GM12864 (cell line): ENCODE measurements around the gene SLC44A1.

Source experiments
- DNase-seq: peaks from one replicate; pipeline ENCODE4 v3.0.0-alpha.2; 2011; ENCODE audit warnings: low read depth
- H3K4me3 ChIP-seq: 2 replicates; pipeline ENCODE4 v1.5.1; 2011; ENCODE audit warnings: mild to moderate bottlenecking, low read depth, low read length, control low read depth
- TF ChIP-seq, protein P1 (sequence below): IDR thresholded peaks from 2 replicates; pipeline ENCODE4 v1.5.1; 2011; ENCODE audit warnings: low read depth, mild to moderate bottlenecking, moderate library complexity, low read length, control low read depth, inconsistent platforms; ENCODE audit errors: missing control alignments

Gene SLC44A1

DNA sequence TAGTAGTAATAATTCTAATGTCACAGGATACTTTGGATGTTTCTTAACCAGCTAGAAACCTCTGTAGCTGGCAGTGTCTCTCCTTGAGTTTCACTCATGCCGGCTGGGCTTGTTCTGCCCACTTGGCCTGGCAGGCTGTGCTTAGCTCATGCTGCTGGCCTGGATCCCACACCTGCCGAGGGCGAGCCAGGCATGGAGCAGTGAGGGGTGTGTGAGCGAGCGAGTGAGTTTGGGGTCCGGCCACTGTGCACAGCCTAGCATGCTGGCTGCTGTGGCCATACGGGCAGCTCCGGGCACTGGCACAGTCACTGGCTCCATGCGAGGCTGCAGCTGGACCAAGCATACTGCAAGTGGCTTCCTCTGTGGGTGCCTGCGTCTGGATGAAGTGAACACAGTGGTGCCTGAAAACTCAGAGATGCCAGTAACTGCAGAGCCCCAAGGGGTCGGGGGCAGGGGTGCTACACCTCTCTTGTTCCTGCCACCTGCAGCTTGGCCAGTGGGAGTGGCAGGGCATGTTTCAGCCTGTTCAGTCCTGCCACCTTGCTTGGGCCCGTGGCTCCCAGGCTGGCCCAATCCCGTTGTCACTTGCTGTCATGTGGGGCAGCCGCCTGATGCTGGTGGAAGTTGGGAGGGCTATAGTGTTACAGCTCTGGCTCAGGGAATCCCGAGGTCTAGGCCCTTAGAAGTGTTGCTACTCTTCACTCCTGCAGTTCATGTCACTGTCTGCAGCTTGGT lies 213.3 kb downstream of the SLC44A1 start:
- H3K4me3 ChIP-seq = no peak overlapping the region
- DNase-seq = no peak
- TF ChIP-seq, protein P1, sequence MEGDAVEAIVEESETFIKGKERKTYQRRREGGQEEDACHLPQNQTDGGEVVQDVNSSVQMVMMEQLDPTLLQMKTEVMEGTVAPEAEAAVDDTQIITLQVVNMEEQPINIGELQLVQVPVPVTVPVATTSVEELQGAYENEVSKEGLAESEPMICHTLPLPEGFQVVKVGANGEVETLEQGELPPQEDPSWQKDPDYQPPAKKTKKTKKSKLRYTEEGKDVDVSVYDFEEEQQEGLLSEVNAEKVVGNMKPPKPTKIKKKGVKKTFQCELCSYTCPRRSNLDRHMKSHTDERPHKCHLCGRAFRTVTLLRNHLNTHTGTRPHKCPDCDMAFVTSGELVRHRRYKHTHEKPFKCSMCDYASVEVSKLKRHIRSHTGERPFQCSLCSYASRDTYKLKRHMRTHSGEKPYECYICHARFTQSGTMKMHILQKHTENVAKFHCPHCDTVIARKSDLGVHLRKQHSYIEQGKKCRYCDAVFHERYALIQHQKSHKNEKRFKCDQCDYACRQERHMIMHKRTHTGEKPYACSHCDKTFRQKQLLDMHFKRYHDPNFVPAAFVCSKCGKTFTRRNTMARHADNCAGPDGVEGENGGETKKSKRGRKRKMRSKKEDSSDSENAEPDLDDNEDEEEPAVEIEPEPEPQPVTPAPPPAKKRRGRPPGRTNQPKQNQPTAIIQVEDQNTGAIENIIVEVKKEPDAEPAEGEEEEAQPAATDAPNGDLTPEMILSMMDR = no peak

DNA sequence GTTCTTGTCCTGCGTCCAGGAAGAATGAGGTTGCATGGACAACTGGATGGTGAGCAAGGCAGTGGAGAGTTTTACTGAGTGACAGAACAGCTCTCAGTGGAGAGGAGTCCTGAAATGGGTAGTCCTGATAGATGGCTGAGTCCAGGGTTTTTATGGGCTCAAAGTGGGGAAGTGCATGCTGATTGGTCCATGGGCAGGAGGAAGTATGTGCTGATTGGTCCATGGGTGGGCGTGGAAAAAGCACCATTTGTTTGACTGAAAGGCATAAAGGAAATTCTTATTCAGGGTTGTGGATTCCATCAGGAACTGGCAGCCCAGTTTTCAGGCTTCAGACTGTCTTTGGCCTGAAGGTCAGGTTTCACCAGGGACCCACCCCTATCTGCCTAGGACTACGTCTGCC lies 214.0 kb downstream of the SLC44A1 start:
- TF ChIP-seq, protein P1 = no peak
- no peak overlapping the region for H3K4me3 ChIP-seq
- no peak for DNase-seq

DNA sequence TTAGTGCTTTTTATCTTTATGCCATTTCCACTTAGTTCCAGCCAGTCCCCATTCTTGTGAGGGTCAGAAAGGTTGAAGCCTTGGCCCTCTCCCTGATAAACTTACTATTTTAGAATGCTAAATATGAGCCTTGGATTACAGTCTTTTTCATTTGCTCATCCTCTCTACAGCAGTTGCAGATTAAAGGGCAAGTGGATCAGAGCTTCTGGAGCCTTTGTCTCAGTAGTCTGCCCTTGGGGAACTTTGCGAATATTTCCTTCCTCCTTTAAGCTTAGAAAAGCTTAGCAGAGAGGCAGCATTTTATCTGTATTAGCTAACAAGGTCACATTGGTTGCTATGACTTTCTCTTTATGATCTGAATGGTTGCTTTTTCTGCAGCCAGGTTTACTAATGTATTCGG lies 214.9 kb downstream of the SLC44A1 start:
- DNase-seq = no peak
- TF ChIP-seq, protein P1 = no peak
- H3K4me3 ChIP-seq = no peak overlapping the region

DNA sequence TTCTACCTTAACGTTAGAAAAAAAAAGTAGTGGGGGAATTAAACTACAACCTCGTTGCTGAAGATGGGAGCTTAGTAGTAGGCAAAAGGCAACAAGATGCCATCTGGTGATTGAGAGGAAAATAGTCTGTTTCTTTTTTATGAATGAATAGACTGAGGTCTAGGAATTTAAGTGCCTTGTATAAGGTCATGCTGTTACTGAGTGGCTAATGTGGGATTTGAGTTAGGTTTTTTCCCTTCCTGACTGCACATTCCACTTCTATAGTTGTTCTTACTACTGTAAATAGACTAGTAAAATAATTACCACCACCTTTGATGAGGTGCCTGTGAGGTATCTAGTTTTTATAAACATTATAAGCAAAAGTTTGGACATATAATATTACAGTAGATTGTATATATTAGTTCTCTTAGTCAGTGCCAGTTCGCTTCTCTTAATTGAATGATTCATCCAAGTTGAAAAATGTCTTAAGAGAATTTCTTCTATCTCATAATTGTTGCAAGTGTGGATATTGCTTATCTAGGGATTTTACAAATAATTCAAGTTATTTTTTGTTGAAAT lies 222.5 kb downstream of the SLC44A1 start:
- H3K4me3 ChIP-seq = no peak overlapping the region
- DNase-seq = no peak
- TF ChIP-seq, protein P1 = no peak

DNA sequence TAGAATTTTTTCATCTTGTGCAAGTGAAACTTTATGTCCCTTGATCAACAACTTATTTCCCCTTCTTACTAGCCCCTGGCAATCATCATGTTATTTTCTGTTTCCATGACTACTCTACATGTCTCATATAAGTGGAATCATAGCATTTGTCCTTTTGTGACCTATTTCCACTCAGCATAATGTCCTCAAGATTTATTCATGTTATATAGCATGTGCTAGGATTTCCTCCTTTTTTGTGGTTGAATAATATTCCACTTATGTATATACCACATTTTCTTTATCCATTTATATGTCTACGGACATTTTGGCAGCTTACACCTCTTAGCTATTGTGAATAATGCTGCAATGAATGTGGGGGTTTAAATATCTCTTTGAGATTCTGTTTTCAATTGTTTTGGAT lies 224.4 kb downstream of the SLC44A1 start:
- no peak for DNase-seq
- TF ChIP-seq, protein P1 = no peak
- no peak overlapping the region for H3K4me3 ChIP-seq

DNA sequence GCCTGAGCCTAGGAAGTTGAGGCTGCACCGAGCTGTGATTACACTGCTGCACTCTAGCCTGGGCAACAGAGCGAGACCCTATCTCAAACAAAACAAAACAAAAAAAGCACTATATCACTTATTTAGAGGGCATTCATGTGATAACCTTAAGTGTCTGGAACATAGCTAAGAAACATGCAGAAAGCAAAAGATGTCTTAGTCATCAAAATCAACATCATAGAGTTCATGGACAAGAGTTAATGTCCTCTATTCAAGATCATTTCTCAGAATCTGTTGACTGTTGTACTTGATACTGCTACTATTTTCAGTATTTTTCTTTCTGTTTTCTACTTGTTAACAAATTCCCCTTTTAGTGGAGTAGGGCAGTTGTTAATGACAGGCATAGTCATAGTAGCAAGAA lies 228.8 kb downstream of the SLC44A1 start:
- DNase-seq = no peak
- no peak overlapping the region for H3K4me3 ChIP-seq
- TF ChIP-seq, protein P1 = no peak

DNA sequence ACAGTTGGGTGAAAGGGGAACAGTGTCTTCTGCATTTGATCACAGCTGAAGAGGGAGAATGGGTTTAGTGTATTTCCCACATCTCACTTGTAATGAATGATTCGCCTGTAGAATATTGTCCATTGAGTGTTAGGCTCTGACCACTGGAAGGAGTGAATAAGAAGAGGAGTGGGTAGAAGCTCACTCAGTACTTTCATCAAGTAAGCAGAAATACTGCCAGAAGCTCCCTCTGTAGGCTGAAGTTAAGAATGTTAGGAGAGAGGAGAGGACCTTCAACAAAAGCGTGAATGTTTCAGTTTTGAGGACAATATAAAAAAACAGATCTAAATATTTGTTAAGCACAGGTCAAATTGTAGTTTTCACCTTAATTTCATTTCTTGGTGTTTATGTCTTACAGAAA lies 230.9 kb downstream of the SLC44A1 start:
- no peak for DNase-seq
- TF ChIP-seq, protein P1 = no peak
- H3K4me3 ChIP-seq = no peak overlapping the region
